HG02943 (cell line): ENCODE data around the gene USP17L19.
"Not testable (repeated sequence)": the region's sequence is repeated elsewhere in the genome, so short reads cannot be mapped to it uniquely, and the experiment has no call there.

ENCODE experiments used
- ATAC-seq: cut with Tn5 transposase; IDR thresholded peaks from one replicate; pipeline ENCODE4 v1.9.1; 2021; ENCODE audit warnings: mild to moderate bottlenecking, low read depth, moderate library complexity; ENCODE audit not compliant: unreplicated experiment

Gene USP17L19, protein sequence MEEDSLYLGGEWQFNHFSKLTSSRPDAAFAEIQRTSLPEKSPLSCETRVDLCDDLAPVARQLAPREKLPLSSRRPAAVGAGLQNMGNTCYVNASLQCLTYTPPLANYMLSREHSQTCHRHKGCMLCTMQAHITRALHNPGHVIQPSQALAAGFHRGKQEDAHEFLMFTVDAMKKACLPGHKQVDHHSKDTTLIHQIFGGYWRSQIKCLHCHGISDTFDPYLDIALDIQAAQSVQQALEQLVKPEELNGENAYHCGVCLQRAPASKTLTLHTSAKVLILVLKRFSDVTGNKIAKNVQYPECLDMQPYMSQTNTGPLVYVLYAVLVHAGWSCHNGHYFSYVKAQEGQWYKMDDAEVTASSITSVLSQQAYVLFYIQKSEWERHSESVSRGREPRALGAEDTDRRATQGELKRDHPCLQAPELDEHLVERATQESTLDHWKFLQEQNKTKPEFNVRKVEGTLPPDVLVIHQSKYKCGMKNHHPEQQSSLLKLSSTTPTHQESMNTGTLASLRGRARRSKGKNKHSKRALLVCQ

GRCh38 chr4:9253078-9253477, at the start of gene USP17L19:
Gene USP17L19 (plus strand): TSS chr4:9253378. CDS start chr4:9253378, 0 bp downstream.
- ATAC-seq = not testable (repeated sequence)

- ATAC-seq = not testable (repeated sequence)
These were observed 42.8 kb upstream of the USP17L19 start, which contains the start of gene USP17L10 for GRCh38 chr4:9210357-9210756. Gene USP17L10 (plus strand): TSS chr4:9210657. CDS start chr4:9210657, 0 bp downstream.

DNA sequence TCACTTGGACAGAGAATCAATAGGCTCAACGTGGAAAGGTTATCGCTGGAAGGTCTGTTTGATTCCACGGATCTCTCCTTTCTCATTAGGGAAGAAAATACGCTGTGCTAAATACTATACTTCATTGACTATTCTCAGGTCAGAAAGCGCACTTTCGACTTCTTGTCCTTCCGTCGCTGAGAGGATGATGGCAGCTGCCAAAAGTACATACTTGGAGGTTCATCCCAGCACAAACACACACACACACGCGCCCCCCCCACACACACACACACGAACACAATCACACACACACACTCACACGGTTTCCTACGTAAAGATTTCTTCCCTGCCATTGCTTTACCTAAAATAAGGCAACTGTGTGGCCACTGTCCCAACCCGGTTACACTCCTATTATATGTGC, 38.5 kb upstream of the USP17L19 start:
- not testable (repeated sequence) for ATAC-seq

DNA sequence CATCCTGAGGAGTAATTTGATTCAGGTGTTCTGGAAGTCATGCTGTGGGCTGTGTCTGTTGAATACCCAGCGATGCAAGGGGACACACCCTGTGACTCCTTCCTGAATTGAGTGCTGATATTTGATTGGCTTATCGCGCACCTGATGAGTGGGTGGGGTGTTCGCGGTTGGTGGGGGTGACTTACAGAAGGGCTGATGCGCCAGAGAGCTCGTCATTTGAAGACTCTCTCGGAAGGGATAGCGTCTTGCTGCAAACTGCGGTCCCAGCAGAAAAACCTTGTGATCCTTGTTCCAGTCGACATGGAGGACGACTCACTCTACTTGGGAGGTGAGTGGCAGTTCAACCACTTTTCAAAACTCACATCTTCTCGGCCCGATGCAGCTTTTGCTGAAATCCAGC, 38.1 kb upstream of the USP17L19 start, which contains the start of gene USP17L11:
USP17L11 (plus strand) TSS at position 301 of the 400 bp plus-strand sequence; CDS start at position 301, 0 bp downstream.
- not testable (repeated sequence) for ATAC-seq

DNA sequence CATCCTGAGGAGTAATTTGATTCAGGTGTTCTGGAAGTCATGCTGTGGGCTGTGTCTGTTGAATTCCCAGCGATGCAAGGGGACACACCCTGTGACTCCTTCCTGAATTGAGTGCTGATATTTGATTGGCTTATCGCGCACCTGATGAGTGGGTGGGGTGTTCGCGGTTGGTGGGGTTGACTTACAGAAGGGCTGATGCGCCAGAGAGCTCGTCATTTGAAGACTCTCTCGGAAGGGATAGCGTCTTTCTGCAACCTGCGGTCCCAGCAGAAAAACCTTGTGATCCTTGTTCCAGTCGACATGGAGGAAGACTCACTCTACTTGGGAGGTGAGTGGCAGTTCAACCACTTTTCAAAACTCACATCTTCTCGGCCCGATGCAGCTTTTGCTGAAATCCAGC, 33.3 kb upstream of the USP17L19 start, which contains the start of gene USP17L12:
USP17L12 (plus strand) TSS at position 301 of the 400 bp plus-strand sequence; CDS start at position 301, 0 bp downstream.
- not testable (repeated sequence) for ATAC-seq

GRCh38 chr4:9224596-9224995, 28.6 kb upstream of the USP17L19 start, which contains the start of gene USP17L13:
Gene USP17L13 (plus strand): TSS chr4:9224896. CDS start chr4:9224896, 0 bp downstream.
- ATAC-seq = not testable (repeated sequence)

DNA sequence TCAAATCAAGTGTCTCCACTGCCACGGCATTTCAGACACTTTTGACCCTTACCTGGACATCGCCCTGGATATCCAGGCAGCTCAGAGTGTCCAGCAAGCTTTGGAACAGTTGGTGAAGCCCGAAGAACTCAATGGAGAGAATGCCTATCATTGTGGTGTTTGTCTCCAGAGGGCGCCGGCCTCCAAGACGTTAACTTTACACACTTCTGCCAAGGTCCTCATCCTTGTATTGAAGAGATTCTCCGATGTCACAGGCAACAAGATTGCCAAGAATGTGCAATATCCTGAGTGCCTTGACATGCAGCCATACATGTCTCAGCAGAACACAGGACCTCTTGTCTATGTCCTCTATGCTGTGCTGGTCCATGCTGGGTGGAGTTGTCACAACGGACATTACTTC, 22.9 kb upstream of the USP17L19 start:
- not testable (repeated sequence) for ATAC-seq

DNA sequence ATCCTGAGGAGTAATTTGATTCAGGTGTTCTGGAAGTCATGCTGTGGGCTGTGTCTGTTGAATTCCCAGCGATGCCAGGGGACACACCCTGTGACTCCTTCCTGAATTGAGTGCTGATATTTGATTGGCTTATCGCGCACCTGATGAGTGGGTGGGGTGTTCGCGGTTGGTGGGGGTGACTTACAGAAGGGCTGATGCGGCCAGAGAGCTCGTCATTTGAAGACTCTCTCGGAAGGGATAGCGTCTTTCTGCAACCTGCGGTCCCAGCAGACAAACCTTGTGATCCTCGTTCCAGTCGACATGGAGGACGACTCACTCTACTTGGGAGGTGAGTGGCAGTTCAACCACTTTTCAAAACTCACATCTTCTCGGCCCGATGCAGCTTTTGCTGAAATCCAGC, 19.1 kb upstream of the USP17L19 start, which contains the start of gene USP17L15:
USP17L15 (plus strand) TSS at position 301 of the 400 bp plus-strand sequence; CDS start at position 301, 0 bp downstream.
- ATAC-seq = not testable (repeated sequence)

DNA sequence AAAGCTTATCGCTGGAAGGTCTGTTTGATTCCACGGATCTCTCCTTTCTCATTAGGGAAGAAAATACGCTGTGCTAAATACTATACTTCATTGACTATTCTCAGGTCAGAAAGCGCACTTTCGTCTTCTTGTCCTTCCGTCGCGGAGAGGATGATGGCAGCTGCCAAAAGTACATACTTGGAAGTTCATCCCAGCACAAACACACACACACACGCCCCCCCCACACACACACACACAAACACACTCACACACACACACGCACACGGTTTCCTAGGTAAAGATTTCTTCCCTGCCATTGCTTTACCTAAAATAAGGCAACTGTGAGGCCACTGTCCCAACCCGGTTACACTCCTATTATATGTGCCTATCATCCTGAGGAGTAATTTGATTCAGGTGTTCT, 14.7 kb upstream of the USP17L19 start:
- not testable (repeated sequence) for ATAC-seq

GRCh38 chr4:9243579-9243978, 9.6 kb upstream of the USP17L19 start, which contains the start of gene USP17L17:
Gene USP17L17 (plus strand): TSS chr4:9243879. CDS start chr4:9243879, 0 bp downstream.
- not testable (repeated sequence) for ATAC-seq

DNA sequence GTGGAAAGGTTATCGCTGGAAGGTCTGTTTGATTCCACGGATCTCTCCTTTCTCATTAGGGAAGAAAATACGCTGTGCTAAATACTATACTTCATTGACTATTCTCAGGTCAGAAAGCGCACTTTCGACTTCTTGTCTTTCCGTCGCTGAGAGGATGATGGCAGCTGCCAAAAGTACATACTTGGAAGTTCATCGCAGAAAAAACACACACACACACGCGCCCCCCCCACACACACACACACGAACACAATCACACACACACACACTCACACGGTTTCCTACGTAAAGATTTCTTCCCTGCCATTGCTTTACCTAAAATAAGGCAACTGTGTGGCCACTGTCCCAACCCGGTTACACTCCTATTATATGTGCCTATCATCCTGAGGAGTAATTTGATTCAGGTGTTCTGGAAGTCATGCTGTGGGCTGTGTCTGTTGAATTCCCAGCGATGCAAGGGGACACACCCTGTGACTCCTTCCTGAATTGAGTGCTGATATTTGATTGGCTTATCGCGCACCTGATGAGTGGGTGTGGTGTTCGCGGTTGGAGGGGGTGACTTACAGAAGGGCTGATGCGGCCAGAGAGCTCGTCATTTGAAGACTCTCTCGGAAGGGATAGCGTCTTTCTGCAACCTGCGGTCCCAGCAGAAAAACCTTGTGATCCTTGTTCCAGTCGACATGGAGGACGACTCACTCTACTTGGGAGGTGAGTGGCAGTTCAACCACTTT, 5.1 kb upstream of the USP17L19 start, which contains the start of gene USP17L18:
USP17L18 (plus strand) TSS at position 678 of the 728 bp plus-strand sequence; CDS start at position 678, 0 bp downstream.
- ATAC-seq = not testable (repeated sequence)

DNA sequence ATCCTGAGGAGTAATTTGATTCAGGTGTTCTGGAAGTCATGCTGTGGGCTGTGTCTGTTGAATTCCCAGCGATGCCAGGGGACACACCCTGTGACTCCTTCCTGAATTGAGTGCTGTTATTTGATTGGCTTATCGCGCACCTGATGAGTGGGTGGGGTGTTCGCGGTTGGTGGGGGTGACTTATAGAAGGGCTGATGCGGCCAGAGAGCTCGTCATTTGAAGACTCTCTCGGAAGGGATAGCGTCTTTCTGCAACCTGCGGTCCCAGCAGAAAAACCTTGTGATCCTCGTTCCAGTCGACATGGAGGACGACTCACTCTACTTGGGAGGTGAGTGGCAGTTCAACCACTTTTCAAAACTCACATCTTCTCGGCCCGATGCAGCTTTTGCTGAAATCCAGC, 4.6 kb downstream of the USP17L19 start, which contains the start of gene USP17L20:
USP17L20 (plus strand) TSS at position 301 of the 400 bp plus-strand sequence; CDS start at position 301, 0 bp downstream.
- ATAC-seq = not testable (repeated sequence)

GRCh38 chr4:9262572-9262971, 9.4 kb downstream of the USP17L19 start, which contains the start of gene USP17L21:
Gene USP17L21 (plus strand): TSS chr4:9262872. CDS start chr4:9262872, 0 bp downstream.
- ATAC-seq = not testable (repeated sequence)

DNA sequence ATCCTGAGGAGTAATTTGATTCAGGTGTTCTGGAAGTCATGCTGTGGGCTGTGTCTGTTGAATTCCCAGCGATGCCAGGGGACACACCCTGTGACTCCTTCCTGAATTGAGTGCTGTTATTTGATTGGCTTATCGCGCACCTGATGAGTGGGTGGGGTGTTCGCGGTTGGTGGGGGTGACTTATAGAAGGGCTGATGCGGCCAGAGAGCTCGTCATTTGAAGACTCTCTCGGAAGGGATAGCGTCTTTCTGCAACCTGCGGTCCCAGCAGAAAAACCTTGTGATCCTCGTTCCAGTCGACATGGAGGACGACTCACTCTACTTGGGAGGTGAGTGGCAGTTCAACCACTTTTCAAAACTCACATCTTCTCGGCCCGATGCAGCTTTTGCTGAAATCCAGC, 14.1 kb downstream of the USP17L19 start, which contains the start of gene USP17L22:
USP17L22 (plus strand) TSS at position 301 of the 400 bp plus-strand sequence; CDS start at position 301, 0 bp downstream.
- not testable (repeated sequence) for ATAC-seq

DNA sequence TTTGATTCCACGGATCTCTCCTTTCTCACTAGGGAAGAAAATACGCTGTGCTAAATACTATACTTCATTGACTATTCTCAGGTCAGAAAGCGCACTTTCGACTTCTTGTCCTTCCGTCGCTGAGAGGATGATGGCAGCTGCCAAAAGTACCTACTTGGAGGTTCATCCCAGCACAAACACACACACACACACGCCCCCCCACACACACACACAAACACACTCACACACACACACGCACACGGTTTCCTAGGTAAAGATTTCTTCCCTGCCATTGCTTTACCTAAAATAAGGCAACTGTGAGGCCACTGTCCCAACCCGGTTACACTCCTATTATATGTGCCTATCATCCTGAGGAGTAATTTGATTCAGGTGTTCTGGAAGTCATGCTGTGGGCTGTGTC, 18.5 kb downstream of the USP17L19 start:
- not testable (repeated sequence) for ATAC-seq
